CD4-positive, alpha-beta T cell treated with Interleukin-2 at 100 ng/mL for 4 hours (primary cell): Measurements from ENCODE around the gene PEX7.
A peak's percentile ranks its signal among the peaks of the same experiment; 100 is the strongest.
"Not testable (repeated sequence)": the region's sequence is repeated elsewhere in the genome, so short reads cannot be mapped to it uniquely, and the experiment has no call there.

Experiments
- DNase-seq: peaks from one replicate; pipeline ENCODE4 v3.0.0-alpha.2; 2020; ENCODE audit warnings: low spot score

The PEX7 gene

DNA sequence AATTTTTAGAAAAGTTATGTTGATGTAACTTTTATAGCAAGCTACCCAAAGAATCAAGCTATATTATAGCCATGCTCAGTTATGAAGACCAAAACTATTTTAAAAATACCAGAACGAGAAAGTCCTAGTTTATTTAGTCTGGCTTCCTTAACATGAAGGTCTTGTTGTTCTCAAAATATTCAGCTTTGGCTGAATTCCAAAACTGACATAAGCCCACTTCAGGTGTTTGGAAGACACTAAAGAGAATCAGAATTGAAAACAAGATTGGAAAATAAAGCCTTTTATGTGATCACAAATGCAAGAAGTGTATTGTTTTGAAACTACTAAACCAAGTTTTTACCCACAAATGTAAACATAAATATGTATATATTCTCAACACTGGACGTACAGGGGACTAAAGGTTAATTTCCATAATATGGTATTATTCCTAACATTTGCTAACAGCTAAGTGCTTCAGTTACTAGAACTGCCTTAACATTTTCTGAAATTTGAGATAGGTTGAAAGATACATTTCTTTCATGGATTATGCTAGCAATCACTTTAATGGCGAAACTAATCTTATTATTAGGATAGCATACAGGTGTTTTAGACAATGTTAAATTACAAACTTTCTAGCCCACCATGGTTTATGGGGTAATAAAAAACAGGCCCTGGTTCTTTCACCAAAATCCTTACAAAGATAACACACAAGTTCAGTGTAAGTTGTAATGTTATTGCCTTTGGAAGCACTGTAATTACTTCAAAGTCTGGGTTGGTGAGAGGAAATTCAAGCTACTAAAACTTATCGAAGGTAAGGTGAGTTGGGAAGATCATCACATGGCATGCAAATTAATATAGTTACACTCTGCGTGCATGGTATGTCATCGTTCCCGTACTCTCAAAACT lies 31.7 kb upstream of the PEX7 start:
- DNase-seq, result no peak

DNA sequence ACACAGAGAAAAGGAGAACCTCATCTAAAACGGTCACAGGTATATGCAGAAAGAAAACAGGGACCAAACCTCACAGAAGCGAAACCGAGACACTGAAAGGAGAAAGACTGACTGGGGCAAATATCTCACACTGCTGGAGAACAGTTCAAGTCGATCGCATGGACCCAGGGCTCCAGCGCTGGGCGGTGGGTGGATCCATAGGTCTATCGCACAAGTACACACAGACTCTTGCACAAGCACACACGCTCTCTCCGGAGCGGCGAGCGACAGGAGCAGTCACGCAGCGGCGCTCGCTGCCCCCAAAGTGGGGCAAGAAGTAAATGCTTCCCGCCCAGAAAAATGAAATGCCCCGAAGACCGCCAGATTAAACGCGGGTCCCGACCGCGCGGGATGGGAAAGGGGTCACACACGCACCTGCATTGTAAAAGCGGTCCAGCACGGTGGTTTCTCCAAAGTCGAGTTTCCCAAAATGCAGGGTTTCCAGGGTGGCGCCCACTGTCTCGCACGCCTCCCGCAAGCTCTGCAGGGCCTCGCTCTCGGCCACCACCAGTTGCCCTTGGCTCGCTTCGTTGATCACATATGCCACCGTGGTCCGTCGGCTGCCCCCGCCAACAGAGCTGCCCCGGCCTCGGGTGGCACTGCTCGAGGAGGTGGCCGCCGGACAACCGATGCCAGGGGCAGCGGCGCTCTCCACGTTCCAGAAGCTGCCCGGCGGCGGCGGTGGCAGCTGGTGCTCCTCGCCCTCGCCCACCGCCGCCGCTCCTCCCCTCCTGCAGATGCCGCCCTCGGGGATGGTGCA lies 30.9 kb upstream of the PEX7 start:
- peak; percentile 52 for DNase-seq

DNA sequence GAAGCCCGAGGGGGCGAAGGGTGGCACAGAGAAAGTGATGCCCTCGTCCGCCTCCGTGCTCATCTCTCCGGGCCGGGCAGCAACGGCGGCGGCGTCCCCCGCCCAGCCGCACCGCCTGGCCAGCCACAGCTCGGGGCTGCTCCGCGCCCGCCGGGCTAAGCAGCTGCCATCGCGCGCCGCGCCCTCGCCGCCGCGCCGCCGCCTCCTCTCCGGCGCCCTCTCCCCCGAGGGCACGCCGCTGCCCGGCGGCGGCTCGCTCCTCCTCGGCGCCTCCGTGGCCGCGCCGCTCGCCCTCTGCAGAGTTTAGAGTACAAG lies 30.3 kb upstream of the PEX7 start:
- DNase-seq, result no peak

DNA sequence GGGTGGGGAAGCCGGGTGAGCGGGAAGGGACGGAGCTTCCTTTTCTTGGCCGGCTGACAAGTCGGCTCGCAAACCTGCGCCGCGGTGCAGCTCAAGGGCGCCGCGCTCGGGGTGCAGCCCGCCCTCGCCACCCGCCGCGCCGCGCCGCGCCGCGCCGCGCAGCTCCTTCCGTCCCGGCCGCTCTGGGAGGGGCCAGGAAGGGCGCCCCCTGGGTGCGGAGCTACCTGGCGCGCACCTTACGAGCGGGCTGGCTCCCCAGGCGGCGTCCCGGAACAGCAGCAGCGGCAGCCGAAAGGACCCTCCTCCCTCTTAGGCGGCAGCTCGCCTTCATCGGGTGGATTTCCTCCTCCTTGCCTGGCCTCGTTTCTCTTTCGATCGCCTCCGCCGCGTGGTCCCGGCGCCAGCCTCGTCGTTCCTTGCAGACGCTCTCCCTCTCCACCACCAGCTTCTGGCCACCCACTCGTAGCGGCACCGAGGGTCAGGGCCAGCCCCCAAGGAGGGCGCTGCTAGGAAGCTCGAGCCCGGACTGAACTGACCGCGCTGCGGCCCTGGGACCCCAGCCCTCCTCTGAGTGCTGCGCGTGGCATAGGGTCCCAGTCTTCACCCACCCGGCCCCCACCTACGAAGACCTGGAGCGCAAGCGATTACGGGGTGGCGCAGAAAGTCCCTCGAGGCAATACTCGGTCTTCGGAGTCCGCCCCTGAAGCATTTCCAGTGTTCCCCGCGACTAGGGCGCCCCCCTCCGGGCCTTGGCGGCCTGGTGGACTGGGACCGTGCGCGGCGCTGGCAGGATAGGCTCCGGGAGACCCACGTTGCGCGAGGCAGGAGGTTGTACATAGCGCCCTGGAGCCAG lies 29.8 kb upstream of the PEX7 start, which contains the start of gene MAP3K5:
Gene MAP3K5 (minus strand): TSS at position 68 of the 853 bp plus-strand sequence. CDS start 320 bp downstream, outside the sequence.
- DNase-seq, result peak; percentile 96

DNA sequence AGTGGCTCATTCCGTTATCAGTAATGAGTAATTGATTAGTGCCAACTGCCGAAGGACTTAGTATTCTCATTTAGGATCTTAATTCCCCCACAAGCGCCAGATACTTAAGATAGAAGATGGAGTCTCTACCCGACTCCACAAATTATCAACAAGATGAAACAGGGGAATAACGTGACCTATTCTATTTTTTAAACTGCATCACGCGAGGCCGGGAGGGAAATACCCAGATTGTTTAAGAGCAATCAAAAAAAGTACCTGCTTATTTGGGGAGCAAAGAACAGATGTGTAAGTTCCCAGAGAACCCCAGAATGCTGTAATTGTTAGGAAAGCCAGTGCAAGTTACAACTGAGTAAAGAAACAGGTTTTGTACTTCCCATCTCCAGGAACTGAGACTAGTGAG lies 29.0 kb upstream of the PEX7 start:
- no peak for DNase-seq

DNA sequence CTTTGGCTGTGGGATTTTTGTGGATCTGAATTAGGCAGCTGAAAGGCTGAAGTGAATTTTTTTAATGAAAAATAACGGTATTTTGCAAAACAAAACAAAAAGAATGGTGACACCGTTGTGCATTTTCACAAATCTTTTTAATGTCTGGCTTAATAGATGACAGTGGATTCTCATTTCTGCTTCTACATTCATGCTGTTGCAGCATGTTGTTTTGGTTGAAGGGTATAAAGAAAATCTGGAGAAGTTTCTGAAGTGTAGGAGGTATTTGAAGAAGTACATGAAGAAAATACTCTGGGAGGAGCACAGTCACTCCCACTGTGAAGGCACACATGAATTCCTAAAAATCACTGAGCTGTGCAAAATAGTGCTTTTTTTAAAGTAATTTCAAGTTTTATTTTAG lies 27.0 kb upstream of the PEX7 start:
- DNase-seq, result no peak

DNA sequence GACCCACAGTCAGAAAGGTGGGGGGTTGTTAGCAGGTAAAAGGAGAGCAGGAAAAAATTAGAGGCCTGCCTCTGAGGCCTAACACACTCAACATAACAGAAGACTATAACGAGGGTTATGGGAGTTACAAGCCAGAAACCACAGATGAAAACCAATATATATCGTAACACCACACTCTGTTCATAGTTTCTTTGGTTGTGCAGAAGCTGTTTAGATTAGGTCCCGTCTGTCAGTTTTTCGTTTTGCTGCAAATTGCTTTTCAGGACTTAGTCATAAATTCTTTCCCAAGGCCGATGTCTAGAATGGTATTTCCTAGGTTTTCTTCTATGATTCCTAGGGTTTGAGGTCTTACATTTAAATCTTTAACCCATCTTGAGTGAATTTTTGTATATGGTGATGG lies 26.4 kb upstream of the PEX7 start:
- DNase-seq, result no peak

DNA sequence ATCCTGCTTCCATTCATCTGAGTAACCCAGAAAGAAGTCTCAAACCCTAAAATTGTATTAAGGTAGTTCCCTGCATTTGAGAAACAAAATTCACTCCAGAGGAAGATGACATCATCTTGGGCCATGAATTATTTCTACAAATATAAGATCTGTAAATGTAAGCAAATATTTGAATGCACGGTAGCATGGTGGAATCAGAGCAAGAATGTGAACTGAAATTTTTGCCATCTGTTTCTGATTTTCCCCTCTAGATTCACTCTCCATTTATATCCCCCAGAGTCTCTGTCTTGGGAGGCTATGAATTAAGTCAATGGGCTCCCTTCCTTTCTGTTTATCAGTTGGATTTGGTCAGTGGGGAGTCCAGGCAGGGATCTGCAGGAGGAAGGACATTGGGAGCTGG lies 24.3 kb upstream of the PEX7 start:
- no peak for DNase-seq

DNA sequence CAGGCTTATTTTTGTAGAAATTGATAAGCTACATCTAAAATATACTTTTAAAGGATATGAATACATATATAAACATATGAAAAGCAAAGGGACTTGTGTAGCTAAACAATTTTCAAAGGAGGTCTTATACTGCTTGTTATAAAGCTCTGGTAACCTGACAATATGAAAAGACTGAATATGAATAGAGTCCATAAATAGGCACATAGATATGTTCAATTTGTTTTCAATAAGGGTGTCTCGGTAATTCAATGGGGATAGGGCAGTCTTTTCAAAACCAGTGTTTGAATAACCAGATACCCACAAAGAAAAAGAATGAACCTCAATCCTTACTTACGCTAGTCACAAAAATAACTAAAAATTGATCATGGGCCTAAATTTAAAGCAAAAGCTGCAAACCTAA lies 20.8 kb upstream of the PEX7 start:
- DNase-seq, result no peak

DNA sequence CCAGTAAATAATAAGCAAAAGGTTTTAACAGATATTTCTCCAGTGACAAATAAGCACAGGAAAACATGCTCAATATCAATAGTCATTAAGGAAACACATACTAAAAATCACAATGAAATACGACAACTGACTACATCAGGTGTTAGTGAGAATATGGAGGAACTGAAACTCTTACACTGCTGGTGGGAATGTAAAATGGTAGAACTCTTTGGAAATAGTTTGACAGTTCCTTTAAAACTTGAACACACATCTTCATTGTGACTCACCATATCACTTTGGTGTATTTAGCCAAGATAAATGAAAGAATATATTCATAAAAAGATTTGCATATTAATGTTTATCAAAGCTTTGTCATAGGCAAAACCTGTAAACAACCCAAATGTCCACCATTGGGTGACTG lies 18.8 kb upstream of the PEX7 start:
- no peak for DNase-seq

DNA sequence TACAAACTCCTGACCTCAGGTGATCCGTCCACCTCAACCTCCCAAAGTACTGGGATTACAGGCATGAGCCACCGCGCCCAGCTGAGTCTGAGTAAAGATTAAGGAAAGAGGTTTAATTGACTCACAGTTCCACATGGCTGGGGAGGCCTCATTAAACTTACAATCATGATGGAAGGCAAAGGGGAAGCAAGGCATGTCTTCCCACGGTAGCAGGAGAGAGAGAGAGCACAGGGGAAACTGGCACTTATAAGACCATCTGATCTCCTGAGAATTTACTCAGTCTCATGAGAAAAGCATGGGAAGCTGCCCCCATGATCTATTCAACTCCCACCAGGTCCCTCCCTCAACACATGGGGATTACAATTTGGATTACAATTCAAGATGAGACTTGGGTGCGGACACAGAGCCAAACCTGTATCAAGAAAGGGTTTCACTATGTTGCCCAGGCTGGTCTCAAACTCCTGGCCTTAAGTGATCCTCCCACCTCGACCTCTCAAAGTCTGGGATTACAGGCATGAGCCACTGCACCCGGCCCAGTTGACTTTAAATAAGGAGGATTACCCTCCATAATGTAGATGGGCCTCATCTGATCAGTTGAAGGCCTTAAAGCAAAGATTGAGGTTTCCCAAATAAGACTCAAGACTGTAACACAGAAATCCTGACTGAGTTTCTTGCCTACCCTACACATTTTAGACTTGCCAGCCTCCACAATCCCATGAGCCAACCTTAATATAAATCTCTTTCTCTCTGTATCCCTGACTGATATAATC lies 13.1 kb upstream of the PEX7 start:
- no peak for DNase-seq

DNA sequence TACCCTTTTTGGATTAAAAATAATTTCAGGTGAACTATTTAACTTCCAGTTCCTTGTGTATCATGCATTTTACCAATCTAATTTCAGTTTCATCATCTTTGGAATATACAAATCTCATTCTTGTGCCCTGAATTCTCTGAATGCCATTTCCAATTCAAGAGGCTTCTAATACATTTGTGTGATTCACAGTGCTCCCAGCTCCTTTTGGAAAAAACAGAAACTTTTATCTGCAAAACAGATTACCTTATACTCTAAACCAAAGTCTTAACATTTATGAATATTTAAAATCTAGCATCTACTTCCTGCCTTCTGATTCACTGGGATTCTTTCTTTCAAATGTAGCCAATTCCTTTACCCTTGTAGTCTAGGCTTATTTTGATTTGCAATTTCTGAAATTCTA lies 11.1 kb upstream of the PEX7 start:
- DNase-seq, result no peak

DNA sequence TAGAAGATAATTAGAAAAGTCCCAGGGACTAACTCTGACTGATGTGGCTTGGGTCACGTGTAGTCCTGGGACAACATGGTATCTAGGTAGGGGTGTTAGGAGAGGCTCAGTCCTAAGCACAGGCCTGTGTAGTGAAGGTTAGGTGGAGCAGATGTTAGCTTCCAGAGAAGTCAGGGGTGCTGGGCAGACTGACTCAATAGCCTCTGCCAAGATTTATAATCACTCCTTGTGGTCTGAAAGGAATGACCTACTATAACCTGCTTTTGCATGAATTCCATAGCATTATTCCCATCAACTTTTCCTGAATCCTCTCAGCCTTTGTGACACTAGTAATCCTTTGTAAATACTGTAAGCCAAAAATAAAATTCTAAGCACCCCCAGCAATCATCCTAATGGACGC lies 10.2 kb upstream of the PEX7 start:
- no peak for DNase-seq

DNA sequence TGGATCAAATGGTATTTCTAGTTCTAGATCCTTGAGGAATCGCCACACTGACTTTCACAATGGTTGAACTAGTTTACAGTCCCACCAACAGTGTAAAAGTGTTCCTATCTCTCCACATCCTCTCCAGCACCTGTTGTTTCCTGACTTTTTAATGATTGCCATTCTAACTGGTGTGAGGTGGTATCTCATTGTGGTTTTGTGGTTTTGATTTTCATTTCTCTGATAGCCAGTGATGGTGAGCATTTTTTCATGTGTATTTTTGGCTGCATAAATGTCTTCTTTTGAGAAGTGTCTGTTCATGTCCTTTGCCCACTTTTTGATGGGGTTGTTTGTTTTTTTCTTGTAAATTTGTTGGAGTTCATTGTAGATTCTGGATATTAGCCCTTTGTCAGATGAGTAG lies 6.8 kb upstream of the PEX7 start:
- not testable (repeated sequence) for DNase-seq

DNA sequence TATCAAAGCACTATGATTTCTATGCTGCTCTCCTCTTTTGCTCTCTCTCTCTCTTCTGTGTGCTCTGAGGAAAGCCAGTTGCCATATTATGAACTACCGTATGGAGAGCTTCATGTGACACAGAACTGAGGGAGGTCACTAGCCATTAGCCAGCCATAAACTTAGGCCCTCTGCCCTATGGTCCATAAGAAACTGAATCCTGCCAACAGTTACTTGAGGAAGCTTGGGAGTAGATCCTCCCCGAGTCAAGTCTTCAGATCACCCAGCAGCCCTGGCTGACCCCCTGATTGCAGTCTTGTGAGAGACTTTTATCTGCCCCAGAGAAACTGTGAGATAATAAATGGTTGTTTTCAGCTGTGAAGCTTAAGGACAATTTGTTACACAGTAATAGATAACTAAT lies 5.7 kb upstream of the PEX7 start:
- DNase-seq, result no peak

DNA sequence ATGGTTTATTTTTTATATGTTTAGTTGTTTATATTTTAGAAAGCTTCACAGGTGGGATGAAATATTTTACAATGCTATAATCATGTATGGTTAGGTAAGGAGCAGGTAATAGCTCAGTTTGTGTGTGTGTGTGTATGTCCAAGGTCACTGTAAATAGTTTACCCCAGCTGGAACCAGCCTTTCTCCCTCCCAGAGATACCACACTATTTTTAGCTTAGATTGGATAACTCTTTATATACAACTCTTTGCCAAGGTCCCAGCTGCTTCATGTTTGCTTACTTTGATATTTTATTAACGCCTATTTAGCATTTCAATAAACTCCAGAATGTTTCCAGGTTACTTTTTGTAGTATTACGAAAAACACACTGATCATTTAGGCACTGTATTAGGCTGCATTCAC lies 1.8 kb upstream of the PEX7 start:
- DNase-seq, result no peak

DNA sequence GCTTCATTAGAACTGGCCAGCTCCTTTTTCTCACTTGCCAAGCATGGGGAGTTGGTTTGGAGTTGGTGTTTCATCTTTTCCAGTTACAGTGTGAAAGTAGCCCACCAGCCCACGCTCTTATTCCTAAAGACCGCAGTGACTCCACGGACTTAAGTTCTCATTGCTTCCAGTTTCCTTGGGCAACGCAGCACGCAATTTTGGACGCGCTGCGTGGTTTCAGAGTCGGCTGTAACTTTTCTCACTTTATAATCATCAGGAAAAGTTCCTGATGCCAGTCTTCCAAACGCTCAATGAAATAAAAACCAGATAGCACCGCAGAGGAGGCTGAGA lies 381 bp upstream of the PEX7 start:
- DNase-seq, result no peak

DNA sequence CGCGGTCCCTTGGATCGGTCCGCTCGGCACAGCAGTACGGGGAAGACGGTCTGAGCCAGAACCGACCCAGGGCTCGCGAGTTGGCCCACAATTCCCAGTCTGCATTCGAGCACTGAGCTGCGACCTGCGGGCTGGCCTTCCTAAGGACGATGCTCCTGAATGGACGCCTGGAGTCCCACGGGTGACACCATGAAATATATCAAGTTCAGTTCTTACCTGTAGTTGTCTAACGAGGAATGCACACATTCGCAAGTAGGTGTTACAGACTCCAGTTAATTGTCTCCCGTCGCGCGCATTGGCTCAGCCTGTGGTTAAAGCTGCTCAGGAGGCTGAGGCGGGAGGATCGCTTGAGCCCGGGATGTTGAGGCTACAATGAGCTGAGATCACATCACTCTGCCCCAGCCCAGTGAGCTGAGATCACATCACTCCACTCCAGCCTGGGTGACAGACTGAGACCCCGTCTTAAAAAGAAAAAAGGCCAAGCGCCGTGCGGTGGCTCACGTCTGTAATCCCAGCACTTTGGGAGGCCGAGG lies 802 bp downstream of the PEX7 start:
- DNase-seq, result no peak

DNA sequence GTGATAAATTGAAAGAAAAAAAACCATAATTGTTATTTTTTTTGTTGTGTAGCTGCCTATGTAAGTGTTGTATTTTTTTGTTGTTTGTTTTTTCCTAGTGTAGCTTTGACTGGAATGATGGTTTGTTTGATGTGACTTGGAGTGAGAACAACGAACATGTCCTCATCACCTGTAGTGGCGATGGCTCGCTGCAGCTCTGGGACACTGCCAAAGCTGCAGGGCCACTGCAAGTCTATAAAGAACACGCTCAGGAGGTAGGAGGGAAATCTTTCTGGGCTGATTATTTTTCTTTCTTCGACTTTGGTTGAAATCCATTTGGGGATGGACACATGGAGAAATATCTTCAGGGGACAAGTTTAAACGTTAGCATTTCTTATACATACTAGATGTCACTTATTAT lies 3.8 kb downstream of the PEX7 start:
- DNase-seq, result no peak

DNA sequence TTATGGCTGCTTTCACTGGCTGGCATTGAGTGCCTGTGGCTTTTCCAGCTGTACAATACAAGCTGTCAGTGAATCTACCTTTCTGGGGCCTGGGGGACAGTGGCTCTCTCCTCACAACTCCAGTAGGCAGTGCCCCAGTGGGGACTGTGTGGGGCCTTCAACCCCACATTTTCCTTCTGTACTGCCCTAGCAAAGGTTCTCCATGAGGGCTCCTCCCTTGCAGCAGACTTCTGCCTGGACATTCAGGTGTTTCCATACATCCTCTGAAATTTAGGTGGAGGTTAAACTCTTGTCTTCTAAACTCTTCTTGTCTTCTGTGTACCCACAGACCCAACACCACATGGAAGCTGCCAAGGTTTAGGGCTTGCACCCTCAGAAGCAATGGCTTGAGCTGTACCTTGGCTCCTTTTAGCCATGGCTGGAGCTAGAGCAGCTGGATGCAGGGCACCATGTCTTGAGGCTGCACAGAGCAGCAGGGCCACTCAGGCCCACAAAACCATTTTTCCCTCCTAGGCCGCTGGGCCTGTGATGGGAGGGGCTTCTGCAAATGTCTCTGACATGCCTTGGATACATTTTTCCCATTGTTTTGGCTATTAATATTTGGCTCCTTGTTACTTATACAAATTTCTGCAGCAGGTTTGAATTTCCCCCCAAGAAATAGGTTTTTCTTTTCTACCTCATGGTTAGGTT lies 9.6 kb downstream of the PEX7 start:
- no peak for DNase-seq
